Measurements from ENCODE around the gene AUNIP.

AUNIP gene

DNA sequence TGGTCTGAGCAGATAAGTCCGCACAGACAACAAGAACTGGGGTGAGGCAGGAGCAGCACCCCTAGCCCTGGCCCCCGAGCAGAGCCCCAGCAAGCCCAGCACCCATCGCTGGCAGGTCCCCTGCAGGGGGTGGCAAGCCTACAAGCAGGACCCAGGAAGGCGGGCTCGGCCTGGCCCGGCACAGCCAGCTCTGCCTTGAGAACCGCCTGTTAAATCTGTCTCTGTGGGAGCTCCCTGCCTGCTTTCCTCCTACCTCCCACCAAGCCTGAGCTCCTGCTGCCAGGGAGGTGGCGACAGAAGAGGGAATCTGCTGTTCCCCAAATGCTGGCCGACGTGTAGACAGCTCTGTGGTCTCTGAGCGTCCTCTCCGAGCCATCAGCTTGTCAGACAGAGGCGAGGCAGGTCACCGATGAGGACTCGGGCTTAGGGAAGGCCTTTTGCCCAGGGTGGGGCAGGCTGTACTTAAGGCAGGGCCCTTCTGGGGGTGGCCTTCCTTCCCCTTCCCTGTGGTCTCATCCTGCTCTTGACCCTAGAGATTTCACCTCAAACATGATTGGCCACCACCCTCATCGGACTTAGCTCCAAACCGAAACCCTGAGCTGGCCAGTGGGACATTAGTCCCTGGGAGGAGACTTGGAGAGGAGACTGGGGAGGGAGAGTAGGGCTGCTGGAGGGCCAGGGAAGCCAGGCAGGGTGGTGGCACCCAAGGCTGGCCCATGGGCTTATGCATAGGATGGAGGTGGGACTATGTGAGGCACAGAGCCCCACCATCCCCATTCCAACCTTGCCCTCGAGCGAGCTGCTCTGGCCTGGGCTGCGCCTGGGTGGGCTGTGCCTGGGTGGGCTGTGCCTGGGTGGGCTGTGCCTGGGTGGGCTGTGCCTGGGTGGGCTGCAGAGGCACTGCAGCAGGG is 51.5 kb downstream of the AUNIP start:
- TF ChIP-seq, protein P1, sequence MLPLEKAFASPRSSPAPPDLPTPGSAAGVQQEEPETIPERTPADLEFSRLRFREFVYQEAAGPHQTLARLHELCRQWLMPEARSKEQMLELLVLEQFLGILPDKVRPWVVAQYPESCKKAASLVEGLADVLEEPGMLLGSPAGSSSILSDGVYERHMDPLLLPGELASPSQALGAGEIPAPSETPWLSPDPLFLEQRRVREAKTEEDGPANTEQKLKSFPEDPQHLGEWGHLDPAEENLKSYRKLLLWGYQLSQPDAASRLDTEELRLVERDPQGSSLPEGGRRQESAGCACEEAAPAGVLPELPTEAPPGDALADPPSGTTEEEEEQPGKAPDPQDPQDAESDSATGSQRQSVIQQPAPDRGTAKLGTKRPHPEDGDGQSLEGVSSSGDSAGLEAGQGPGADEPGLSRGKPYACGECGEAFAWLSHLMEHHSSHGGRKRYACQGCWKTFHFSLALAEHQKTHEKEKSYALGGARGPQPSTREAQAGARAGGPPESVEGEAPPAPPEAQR (tag by site-specific recombination; IDR thresholded peaks at IDR 0.05) = no peak
- TF ChIP-seq, protein P2, sequence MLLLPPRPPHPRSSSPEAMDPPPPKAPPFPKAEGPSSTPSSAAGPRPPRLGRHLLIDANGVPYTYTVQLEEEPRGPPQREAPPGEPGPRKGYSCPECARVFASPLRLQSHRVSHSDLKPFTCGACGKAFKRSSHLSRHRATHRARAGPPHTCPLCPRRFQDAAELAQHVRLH (tag by site-specific recombination; IDR thresholded peaks at IDR 0.05) = no peak
- TF ChIP-seq ZNF600 (tag by site-specific recombination; IDR thresholded peaks at IDR 0.05) = no peak
- TF ChIP-seq ZIC2 (tag by site-specific recombination; IDR thresholded peaks at IDR 0.05) = peak; percentile 58
- TF ChIP-seq ZNF2 (tag by site-specific recombination; IDR thresholded peaks at IDR 0.05) = no peak
- no peak for TF ChIP-seq ZNF174 (tag by site-specific recombination; IDR thresholded peaks at IDR 0.05)
- TF ChIP-seq ZNF510 (tag by site-specific recombination; IDR thresholded peaks at IDR 0.05; ENCODE audit: insufficient replicate concordance) = no peak
- TF ChIP-seq ZBTB8A (tag by site-specific recombination; IDR thresholded peaks at IDR 0.05) = no peak
- TF ChIP-seq, protein P3, sequence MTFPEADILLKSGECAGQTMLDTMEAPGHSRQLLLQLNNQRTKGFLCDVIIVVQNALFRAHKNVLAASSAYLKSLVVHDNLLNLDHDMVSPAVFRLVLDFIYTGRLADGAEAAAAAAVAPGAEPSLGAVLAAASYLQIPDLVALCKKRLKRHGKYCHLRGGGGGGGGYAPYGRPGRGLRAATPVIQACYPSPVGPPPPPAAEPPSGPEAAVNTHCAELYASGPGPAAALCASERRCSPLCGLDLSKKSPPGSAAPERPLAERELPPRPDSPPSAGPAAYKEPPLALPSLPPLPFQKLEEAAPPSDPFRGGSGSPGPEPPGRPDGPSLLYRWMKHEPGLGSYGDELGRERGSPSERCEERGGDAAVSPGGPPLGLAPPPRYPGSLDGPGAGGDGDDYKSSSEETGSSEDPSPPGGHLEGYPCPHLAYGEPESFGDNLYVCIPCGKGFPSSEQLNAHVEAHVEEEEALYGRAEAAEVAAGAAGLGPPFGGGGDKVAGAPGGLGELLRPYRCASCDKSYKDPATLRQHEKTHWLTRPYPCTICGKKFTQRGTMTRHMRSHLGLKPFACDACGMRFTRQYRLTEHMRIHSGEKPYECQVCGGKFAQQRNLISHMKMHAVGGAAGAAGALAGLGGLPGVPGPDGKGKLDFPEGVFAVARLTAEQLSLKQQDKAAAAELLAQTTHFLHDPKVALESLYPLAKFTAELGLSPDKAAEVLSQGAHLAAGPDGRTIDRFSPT (tag by site-specific recombination; IDR thresholded peaks at IDR 0.05) = no peak
- TF ChIP-seq, protein P4, sequence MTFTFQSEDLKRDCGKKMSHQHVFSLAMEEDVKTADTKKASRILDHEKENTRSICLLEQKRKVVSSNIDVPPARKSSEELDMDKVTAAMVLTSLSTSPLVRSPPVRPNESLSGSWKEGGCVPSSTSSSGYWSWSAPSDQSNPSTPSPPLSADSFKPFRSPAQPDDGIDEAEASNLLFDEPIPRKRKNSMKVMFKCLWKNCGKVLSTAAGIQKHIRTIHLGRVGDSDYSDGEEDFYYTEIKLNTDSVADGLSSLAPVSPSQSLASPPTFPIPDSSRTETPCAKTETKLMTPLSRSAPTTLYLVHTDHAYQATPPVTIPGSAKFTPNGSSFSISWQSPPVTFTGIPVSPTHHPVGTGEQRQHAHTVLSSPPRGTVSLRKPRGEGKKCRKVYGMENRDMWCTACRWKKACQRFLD (tag by site-specific recombination; IDR thresholded peaks at IDR 0.05) = no peak
- TF ChIP-seq, protein P5, sequence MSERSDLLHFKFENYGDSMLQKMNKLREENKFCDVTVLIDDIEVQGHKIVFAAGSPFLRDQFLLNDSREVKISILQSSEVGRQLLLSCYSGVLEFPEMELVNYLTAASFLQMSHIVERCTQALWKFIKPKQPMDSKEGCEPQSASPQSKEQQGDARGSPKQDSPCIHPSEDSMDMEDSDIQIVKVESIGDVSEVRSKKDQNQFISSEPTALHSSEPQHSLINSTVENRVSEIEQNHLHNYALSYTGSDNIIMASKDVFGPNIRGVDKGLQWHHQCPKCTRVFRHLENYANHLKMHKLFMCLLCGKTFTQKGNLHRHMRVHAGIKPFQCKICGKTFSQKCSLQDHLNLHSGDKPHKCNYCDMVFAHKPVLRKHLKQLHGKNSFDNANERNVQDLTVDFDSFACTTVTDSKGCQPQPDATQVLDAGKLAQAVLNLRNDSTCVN (tag by site-specific recombination; optimal IDR thresholded peaks at IDR 0.05) = no peak
- TF ChIP-seq GLIS1 (tag by site-specific recombination; IDR thresholded peaks at IDR 0.05) = peak; percentile 71
- no peak for TF ChIP-seq ZNF354C (tag by site-specific recombination; IDR thresholded peaks at IDR 0.05; ENCODE audit: borderline replicate concordance, low read depth)
- TF ChIP-seq ZNF404 (tag by site-specific recombination; IDR thresholded peaks at IDR 0.05) = no peak
- no peak overlapping the region for H3K4me3 ChIP-seq (ENCODE audit: low read depth, low read length)
- CTCF ChIA-PET = interaction anchor here (0.6 to 1.4 kb wide), 5 partner anchors 9 to 115 kb away, joined by 3 to 4 read pairs (median 3); no protein-coding TSS in a partner anchor
- POLR2A ChIA-PET = no interaction called here
- peaks cover 10 to 82% of the 10 kb centered on the region in 2 experiments; a peak in 2 of 3 replicates for H3K36me3 ChIP-seq (ENCODE audit: control insufficient read depth in 2 of 2, insufficient read depth in 1 of 2, low read length in 2 of 2)
- H3K27ac ChIP-seq (ENCODE audit: extremely low read depth, low read depth, low read length) = no peak overlapping the region
- H3K9me3 ChIP-seq (ENCODE audit: control insufficient read depth, insufficient read depth, low read depth, low read length) = no peaks in the 10 kb centered on the region
- H3K4me1 ChIP-seq (ENCODE audit: control insufficient read depth, insufficient read depth, low read length) = no peaks in the 10 kb centered on the region

DNA sequence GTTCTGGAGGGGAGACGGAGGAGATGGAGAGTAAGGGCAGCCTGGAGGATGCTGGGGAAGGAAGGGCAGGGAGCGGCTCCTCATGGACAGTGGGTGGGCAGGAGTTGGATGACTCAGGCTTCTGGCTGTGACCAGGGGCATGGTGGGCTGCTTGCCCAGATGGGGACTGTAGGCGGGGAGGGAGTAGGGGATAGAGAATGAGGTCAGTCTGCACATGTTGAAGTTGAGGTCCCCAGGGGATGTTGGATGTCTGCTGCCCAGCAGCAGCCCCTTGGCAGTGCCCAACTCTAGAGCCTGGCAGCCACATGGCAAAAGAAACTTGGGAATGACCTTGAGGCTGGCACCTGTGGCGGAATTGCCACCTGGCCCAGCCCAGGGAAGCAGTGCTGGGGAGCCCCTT is 52.8 kb downstream of the AUNIP start:
- H3K36me3 ChIP-seq (ENCODE audit: control insufficient read depth in 2 of 2, insufficient read depth in 1 of 2, low read length in 2 of 2) = peaks cover 3 to 78% of the 10 kb centered on the region in 2 experiments; a peak in 2 of 3 replicates
- no peaks in the 10 kb centered on the region for H3K9me3 ChIP-seq (ENCODE audit: control insufficient read depth, insufficient read depth, low read depth, low read length)
- H3K4me1 ChIP-seq (ENCODE audit: control insufficient read depth, insufficient read depth, low read length) = no peaks in the 10 kb centered on the region; the same call in 1 of the 2 replicates
- no peak overlapping the region for H3K4me3 ChIP-seq (ENCODE audit: low read depth, low read length)
- ChIA-PET CTCF (interaction anchor here (1.4 kb wide), 1 partner anchor 12 kb away, joined by 4 read pairs; no protein-coding TSS in a partner anchor), POLR2A (no interaction called here)
- H3K27ac ChIP-seq (ENCODE audit: extremely low read depth, low read depth, low read length) = no peak overlapping the region
- TF ChIP-seq ZNF548 (tag by site-specific recombination; IDR thresholded peaks at IDR 0.05) = no peak
- no peak for TF ChIP-seq ZNF239 (tag by site-specific recombination; IDR thresholded peaks at IDR 0.05)
- no peak for TF ChIP-seq SCRT1 (tag by site-specific recombination; IDR thresholded peaks at IDR 0.05; ENCODE audit: borderline replicate concordance)
- TF ChIP-seq, protein P6, sequence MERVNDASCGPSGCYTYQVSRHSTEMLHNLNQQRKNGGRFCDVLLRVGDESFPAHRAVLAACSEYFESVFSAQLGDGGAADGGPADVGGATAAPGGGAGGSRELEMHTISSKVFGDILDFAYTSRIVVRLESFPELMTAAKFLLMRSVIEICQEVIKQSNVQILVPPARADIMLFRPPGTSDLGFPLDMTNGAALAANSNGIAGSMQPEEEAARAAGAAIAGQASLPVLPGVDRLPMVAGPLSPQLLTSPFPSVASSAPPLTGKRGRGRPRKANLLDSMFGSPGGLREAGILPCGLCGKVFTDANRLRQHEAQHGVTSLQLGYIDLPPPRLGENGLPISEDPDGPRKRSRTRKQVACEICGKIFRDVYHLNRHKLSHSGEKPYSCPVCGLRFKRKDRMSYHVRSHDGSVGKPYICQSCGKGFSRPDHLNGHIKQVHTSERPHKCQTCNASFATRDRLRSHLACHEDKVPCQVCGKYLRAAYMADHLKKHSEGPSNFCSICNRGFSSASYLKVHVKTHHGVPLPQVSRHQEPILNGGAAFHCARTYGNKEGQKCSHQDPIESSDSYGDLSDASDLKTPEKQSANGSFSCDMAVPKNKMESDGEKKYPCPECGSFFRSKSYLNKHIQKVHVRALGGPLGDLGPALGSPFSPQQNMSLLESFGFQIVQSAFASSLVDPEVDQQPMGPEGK (tag by site-specific recombination; IDR thresholded peaks at IDR 0.05) = peak; percentile 42; the same call in 1 of the 2 replicates
- no peak for TF ChIP-seq ZNF37A (tag by site-specific recombination; IDR thresholded peaks at IDR 0.05)
- TF ChIP-seq ZNF747 (tag by site-specific recombination; IDR thresholded peaks at IDR 0.05) = no peak
- no peak for TF ChIP-seq ZNF670 (tag by site-specific recombination; IDR thresholded peaks at IDR 0.05; ENCODE audit: low read depth)
- no peak for TF ChIP-seq ZNF354C (tag by site-specific recombination; IDR thresholded peaks at IDR 0.05; ENCODE audit: borderline replicate concordance, low read depth)
- TF ChIP-seq ZNF549 (tag by site-specific recombination; IDR thresholded peaks at IDR 0.05) = no peak
- TF ChIP-seq, protein P7, sequence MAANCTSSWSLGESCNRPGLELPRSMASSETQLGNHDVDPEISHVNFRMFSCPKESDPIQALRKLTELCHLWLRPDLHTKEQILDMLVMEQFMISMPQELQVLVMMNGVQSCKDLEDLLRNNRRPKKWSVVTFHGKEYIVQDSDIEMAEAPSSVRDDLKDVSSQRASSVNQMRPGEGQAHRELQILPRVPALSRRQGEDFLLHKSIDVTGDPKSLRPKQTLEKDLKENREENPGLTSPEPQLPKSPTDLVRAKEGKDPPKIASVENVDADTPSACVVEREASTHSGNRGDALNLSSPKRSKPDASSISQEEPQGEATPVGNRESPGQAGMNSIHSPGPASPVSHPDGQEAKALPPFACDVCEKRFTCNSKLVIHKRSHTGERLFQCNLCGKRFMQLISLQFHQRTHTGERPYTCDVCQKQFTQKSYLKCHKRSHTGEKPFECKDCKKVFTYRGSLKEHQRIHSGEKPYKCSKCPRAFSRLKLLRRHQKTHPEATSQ (tag by site-specific recombination; IDR thresholded peaks at IDR 0.05) = no peak
